LoVo (cell line): Measurements from ENCODE around the gene HEATR9.

Experiments
- DNase-seq: peaks from one replicate; pipeline ENCODE4 v3.0.0-alpha.2; 2016; ENCODE audit warnings: low spot score

Gene HEATR9

DNA sequence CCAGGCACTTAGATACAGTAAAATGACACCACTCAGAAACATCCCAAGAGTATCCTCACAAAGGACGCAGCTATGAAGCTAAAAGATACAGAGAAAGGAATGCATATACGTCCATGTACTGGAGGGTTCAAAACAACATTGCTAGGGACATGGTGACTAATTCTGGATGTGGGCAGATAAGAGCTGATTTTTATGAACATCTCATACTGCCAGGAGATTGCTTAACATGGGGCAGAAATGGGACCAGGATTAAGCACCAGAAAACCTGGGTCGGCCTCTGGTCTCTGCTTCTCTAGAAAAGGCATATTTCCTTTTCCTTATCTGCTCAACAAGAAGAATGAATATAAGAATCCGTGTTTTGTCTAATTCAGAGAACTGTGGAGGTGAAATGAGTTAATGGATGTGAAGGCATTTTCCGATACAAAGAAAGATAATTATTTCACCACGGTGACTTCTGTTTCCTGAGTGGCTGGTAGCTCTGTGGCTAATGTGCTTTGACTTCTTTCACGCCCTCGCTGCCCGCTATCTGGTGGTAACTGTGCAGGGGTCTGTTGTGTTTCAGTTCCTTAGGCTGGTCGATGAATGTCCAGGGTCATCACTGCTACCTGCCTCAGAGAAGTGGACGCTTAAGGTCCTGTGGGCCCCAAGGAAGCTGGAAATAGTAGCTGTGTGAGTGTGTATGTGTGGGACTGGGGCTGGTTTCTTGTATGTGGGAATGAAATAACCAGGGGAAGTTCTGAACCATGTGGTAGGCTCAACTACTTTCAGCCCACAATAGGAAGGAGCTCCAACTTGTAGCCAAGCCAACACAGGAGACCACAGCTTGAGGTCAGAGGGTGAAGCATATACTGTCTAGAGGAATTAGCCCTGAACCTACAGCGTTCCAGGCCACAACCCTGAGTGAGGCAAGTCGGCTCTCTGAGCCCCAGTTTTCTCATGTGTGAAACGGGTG is 27.2 kb upstream of the HEATR9 start:
- no peak for DNase-seq

DNA sequence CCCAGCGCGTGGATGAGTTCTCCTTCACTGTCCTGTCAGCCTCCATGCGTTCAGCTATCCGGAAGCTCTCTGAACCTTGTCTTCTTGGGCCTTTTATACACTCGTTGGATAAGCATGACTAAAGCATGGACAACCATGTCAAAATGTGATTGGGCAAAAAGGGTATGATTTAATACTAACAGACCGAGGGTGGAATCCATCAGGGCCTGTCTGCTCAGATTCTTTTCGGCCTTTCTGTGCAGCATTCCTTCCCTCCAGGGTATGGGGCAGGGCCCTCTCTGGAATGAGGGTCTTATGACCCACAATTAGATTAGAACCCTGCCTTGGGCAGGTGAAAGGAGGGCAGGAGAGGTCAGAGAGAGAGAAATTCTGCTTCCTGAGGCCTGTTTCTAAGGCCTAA is 25.5 kb upstream of the HEATR9 start:
- no peak for DNase-seq

DNA sequence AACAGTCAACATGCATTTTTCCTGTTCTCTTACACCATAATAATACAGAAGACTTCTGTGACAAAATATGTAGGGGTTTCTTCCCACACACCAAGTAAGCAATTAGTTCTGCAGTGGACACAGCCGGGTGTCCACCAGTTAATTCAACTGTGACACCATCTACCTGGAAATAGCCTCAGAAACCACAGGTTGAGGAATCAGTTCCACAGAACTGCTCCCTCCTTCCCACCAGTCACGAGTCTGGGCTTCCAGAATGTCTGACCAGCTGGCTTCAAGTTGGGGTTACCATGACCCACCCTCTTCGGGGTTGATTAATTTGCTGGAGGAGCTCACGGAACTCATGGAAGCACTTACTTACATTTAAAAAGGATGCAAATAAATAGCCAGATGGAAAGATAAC is 25.1 kb upstream of the HEATR9 start:
- no peak for DNase-seq

DNA sequence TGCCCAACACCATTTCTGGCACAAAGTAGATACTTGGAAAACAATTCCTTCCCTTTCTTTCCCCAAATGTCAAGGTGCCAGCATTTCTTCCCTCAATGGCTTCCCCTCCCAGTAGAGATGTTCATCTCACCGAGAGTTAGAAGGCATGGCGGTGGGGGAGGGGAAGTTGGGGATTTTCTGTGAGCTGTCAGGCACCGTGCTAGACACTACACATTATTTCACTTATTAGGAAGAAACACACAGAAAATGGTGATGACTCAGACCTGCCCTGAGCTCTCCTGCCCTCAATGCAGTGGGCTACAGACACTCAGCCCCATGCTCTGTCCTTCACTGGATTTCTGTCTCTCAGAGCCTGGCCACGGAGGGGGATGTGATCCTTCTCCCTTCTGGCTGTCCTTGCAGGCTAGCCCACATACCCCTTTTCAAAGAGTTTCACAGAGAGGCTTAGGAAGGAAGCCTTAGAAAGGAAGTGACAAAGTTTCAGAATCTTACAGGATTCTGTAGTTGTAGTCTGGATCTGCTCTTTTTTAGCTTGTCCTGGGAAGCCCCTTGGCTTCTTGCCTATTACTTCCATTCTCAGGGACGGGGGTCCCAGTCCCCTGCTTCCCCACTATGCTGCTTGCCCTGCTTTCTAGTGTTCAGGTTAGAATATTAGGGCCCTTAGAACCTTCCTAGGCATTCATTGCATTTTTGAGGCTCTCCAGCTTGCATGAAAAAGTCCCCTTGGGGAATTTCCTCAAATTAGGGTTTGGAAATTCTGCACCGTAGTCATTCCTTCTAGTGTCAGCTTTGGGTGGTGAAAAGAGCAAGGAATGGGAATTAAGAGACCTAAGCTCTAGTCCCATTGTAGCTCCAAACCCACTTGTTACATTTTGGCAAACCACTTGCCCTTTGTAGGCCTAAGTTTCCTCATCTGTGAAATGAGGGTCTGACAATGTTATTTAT is 23.7 kb upstream of the HEATR9 start:
- DNase-seq = no peak

DNA sequence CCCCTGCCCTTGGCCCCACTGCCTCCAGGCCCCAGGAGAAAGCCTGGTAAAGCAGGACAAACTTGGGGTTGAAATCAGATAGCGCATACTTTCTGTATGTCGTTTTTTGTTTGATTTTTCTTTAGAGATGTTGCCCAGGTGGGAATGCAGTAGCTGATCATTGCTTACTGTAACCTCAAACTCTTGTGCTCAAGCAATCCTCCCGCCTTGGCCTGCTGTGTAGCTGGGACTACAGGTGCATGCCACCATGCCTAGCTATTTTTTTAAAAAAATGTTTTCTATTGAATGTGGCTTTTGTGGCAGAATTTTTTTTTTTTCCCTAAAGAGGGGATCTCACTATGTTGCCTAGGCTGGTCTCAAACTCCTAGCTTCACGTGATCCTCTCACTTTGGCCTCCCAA is 22.6 kb upstream of the HEATR9 start:
- no peak for DNase-seq

DNA sequence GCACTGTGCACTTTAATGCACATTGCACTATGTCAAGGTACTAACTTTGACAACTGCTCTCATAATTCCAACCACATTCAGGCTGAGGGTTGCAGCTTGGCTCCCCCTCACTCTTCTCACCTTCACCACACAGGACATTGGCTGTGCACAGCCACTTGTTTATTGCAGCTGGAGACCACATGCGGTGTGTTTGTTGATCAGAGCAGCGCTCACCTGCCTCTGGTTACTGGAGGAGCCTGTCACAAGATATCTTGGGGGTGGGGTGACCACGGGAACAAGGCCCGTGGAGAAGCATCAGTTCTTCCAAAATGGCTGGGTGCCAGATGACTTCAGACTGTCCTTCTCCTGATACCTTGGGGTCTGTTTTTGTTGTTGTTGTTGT is 22.1 kb upstream of the HEATR9 start:
- no peak for DNase-seq

DNA sequence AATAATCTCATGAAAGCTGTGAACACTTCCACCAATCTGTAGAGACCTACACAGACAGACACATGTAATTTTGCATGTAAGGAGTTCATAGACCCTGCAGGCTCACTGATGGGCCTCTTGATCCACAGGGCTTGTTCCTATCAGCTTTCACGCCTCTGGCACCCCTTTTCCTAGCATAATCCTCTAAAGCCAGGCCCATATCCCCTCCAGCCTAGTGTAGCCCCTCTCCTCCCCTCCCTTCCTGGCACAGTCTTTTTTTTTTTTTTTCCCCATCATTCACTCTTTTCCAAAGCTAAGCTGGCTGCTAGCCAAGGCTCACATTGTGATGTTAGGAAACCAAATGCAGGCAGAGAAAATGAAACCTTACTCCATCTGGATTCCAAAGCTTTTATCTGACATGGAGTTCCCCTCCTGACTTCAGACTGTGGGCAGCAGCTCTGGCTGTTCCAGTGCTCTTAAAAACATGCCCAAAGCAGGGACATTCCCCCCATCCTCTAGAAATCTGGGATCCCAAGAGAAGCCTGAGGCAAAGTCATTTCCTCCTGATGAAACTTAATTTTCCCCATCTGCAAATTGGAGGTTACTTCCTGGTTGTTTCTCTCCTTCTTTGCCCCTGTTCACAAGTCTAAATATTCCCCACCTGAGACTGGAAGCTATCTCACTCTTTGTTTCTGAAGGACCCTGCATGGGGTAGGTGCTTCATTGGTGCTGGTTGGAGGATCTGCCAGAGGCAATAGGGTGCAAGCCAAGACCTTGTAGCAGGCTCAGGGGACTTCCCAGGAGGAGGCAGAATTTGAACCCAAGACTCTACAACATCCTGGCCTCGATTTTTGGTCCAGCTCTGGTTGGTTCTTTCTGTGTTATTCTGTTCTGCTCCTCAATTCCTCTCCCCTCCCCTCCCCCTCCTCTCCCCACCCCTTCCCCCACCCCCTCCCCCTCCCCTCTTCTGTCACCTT is 21.4 kb upstream of the HEATR9 start:
- DNase-seq = no peak

DNA sequence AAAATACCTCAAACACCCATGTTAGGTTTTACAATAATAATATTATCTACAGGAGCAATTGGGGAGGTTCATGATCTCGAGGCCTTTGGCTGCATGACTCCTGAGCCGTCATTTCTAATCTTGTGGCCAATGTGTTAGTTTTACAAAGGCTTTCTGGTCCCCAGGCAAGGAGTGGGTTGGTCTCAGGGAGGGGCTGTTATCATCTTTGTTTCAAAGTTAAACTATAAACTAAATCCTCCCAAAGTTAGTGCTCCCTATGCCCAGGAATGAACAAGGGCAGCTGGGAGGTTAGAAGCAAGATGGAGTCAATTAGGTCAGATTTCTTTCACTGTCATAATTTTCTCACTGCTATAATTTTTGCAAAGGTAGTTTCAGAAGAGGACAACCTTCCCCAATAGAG is 20.6 kb upstream of the HEATR9 start:
- DNase-seq = no peak

DNA sequence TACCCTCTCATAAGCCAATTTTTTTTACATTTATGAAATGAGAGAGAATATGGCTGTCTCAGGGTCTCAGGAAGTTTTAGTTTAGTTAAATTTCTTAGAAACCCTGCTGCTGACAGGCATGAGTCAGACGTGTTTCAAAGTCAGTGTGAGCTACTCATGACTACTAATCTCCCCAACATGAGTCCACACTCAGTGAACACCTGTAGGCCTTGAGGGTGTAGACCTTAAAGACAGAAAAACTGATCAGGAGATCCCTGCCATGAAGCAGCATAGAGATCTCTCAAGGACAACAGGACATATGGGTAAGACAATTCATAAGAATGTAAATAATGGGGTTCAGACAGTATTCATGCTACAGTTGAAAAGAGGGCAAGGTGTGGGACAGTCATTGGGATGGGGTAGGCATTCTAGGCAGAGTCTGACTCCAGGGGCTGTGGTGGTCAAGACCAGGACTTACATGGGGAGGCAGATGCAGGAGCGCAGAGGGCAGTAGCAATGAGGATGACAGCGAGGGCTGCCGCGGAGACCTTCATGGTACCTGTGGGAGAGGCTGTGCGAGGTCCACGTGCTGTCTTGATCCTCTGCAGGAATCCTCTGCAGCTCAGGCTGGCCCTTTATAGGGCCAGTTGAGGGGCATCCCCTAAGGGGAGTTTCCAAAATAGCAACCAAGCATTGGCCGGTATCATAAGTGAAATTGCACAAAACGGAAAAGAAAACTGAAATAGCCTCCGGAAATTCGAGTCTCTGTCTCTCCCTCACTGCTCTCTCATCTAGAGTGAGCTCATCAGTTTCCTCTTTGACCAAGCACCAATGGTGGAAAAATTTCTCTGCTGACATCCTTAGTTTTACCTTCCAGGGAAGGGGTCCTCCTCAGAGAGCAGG is 11.3 kb upstream of the HEATR9 start, which contains the start of gene CCL5:
CCL5 (minus strand) TSS at position 588 of the 882 bp plus-strand sequence.
- DNase-seq = no peak

DNA sequence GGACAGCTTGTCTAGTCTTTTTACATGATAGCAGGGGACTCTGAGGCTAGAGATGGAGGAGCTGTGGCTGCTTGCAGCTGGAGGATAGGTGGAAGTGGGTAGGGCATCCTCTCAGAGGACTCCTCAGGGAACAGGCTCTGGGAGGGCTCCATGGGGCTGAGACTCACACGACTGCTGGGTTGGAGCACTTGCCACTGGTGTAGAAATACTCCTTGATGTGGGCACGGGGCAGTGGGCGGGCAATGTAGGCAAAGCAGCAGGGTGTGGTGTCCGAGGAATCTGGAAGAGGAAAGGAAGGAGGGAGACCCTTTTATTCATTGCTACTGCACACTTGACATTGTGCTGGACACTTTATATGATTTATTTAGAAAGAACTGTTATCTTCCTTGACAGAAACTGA is 9.7 kb upstream of the HEATR9 start:
- no peak for DNase-seq

DNA sequence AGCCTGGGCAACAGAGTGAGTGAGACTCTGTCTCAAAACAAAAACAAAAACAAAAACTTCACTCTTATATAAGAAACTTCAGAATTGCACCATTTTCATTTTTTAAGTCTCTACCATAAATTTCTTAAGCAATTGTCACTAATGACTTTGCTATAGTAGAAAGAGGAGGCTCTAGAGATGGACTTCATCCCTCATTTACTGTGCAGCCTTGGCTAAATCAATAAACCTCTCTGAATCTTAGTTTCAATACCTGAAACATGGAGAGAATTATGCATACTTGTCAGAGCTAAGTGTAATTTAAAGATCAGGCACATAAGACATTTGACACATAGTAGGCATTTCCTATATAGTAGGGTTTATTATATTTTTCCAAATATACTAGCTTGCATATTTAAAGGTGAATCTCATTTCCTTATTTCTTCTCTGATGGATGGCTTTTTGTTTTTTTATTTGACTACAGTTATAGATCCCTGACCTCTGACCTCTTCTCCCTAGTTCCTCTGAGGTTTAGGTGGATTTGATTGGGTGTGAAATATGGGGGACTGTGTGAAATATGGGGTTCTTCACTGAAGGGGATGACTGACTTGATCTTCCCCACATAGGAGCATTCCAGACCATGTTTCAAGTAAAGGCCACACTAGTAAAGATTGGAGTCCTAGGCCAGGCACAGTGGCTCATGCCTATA is 8.8 kb upstream of the HEATR9 start:
- DNase-seq = no peak

DNA sequence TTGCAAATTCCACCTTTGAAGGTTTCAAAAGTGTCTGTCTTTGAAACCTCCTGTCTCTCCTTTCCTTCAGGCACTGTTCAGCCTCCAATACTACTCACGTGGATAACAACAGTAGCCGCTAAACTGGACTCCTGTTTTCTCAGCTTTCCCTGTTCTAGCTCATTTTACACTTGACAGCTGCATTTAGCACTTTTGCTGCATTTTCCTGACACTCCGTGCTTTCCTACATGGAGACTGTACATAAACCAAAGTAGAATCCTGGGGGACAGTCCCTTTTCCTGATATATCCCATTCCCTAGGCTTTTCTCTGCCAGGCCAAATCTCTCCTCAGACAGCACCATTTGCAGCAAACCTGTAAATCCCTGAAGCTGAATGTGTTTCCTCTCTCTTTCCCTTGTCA is 7.8 kb upstream of the HEATR9 start:
- no peak for DNase-seq

DNA sequence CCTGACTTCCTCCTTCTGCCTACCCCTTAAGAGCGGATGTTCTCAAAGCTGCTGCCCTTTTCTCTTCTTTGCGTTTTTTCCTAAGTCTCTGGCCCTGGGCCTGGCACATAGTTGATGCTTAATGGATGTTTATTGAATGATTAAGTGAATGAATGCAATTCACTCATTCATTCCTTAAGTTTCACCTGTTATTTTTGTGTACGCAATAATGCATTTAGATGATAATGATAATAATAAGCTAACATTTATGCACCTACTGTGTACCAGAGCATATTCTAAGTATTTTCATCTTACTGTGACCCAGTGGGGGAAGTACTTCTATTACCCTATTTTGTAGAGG is 7.1 kb upstream of the HEATR9 start:
- DNase-seq = no peak

DNA sequence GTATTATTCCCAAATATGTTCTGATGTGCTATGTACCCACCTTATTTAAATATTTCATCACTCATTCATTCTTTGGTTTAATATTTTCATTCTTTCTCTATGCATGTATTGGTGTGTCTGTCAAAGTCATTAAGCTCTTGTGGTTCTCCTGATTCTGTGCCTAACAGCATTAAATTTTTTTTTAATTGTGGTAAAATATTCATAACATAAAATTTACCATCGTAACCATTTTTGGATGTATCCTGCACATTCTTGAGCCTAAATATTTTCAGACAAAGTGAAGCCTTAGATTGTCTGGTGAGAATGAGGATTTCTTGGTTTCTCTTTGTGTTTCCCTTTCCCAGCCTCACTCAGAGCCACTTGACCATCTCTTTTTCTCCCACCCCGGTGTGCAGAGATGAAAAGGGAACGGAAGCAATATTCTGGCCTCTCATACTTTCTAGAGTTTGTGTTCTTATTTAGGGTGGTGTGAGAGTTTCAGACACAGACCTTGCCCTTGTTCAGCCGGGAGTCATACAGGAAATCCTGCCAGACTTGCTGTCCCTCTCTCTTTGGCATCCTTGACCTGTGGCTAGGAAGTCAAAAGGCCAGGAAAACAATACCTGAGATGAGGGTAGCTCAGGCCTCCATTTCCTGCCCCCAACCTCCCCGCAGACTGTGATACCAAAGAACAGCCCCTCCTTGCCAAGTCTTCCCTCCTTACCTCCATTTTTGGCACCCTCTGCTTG is 6.5 kb upstream of the HEATR9 start:
- no peak for DNase-seq

DNA sequence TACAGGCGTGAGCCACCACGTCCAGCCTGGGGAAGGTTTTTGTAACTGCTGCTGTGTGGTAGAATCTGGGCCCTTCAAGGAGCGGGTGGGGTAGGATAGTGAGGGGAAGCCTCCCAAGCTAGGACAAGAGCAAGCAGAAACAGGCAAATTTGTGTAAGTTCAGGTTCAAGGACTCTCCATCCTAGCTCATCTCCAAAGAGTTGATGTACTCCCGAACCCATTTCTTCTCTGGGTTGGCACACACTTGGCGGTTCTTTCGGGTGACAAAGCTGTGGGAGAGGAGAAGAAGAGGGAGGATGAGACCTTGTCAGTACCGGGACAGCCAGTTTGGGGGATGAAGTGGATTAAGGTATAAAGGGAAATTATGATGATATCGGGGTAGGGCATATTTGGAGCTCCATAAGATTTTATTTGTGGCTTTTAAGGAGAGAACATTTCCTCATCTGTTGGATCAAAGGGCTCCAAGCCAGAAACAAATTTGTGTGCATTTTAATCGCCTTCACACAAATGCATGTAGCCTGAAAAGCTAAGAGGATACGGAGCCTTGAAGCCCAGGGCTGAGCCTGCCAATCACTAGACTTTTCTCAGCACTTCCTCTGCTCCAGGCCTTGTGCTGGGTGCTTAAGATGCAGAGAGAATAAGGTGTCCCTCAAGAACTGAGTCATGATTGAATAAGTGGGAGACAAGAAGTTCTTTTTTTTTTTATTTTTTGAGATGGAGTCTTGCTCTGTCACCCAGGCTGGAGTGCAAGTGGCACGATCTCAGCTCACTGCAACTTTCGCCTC is 3.7 kb upstream of the HEATR9 start:
- no peak for DNase-seq

DNA sequence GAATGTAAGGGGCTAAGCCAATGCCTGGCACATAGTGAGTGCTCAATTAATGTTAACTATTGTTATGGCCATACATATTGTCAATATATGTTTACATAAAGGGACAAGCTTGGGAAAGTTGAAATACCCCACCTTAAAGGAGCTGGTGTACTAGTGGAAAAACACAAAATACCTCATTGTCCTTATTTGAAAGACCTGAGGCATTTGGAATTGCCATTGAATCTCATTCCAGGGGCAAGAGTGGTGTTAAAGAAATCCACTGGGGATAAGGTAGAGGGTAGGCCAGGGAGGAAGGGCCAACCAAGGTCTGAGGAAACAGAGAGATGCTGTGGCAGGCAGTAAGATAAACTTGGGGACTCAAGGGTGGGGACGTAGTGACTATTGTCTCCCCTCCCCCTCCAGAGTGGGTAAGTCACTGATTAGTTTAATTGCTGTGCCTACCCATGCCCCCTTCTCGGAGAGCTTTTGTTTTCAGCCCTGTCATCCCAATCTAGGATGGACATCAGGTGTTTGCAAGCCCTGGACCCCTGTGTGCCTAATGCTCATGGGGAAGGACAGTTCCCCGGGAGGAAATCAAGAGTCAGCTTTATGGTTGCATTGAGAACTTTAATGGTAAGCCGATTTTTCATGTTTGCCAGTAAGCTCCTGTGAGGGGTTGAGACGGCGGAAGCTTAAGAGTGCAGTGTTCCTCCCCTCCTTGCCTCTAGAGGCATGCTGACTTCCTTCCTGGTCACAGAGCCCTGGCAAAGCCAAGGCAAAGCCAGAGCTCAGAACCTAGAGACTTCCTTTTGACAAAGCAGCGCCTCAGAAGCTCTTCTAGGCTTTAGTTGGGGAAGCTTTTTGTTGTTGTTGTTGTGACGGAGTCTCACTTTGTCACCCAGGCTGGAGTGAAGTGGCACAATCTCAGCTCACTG is 2.5 kb upstream of the HEATR9 start:
- no peak for DNase-seq

DNA sequence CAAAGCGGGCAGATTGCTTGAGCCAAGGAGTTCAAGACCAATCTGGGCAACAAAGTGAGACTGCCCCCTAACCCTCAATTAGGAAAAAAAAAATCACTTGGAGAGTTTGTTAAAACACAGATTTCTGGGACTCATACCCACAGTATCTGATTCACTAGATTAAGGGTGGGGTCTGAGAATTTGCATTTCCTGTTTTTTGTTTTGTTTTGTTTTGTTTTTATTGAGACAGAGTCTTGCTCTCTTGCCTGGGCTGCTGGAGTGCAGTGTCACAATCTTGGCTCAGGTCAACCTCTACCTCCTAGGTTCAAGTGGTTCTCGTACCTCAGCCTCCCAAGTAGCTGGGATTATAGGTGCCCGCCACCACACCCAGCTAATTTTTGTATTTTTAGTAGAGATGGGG is 1.1 kb downstream of the HEATR9 start:
- no peak for DNase-seq
